Lower lobe of right lung (tissue), 2 donors: ENCODE results near the gene ATL2. TPM values are rescaled to one million over a fixed set of nuclear protein-coding genes. Genes with fewer than 3 reads are reported as not detected.

Experiments
- ATAC-seq, 2 donors: fragments of 200-7000 bp; cut with Tn5 transposase; one replicate each; pipeline ENCODE4 v1.9.1; 2020 to 2022; ENCODE audit warnings: mild to moderate bottlenecking in 2 of 2, moderate library complexity in 2 of 2
- DNase-seq: peaks from one replicate; pipeline ENCODE4 v3.0.0-alpha.2; 2020
- H3K27ac ChIP-seq: fragments of 200-600 bp; one replicate; pipeline ENCODE4 v1.8.0; 2022
- H3K27me3 ChIP-seq: fragments of 200-600 bp; one replicate; pipeline ENCODE4 v1.8.0; 2022; ENCODE audit warnings: low read depth
- H3K36me3 ChIP-seq: fragments of 200-600 bp; one replicate; pipeline ENCODE4 v1.8.0; 2022; ENCODE audit warnings: mild to moderate bottlenecking
- H3K4me1 ChIP-seq: fragments of 200-600 bp; one replicate; pipeline ENCODE4 v1.8.0; 2022
- H3K4me3 ChIP-seq: fragments of 200-600 bp; one replicate; pipeline ENCODE4 v1.8.0; 2022; ENCODE audit warnings: mild to moderate bottlenecking
- H3K9me3 ChIP-seq: fragments of 200-600 bp; one replicate; pipeline ENCODE4 v1.8.0; 2022
- intact Hi-C: fragments of 100-400 bp; cut with DNase I; formaldehyde crosslinking; loops from one replicate; pipeline ENCODE4 v1.11.0; 2022
- total RNA-seq: library from RNA; stranded (reverse); fragmentation: NEBNext Ultra II Directional; extraction: Animal tissue kit (Norgen Biotek cat#: 25700); gene quantifications from one replicate; pipeline ENCODE4 v1.2.1, GENCODE V29; 2021
- TF ChIP-seq, protein P1 (sequence below): fragments of 200-600 bp; IDR thresholded peaks from one replicate; pipeline ENCODE4 v1.8.0; 2022; ENCODE audit warnings: antibody characterized with exemption, mild to moderate bottlenecking
- donor health status: DM: no; HTN: yes; CAD: no; lungs with severe emphysema.

ATL2 gene
- total RNA-seq, 1 donor from 2014 or later: 62.6 TPM

DNA sequence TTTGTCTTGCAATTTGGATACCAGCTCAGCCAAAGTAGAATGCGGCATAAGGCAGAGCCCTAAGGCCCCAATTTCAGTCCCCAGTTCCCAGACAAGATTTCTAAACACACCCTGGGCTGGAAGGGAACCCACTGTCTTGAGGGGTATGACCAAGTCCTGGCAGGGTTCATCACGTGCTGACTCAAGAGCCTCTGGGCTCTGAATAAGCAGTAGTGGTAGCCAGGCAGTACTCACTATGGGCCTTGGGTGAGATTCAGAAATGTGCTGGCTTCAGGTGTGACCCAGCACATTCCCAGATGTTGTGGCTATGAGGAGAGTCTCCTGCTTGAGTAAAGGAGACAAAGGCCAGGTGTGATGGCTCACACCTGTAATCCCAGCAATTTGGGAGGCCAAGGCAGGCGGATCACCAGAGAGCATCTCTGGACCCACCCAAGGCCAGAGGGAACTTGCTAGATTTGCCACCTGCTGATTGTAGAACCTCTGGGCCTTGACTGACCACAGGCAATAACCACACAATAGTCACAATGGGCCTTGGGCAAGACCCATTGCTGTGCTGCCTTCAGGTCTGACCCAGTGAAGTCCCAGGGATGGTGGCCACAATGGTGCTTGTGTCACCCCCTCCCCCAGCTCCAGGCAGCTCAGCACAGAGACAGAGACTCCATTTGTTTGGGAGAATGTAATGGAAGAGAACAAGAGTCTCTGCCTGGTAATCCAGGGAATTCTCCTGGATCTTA lies 74.9 kb downstream of the ATL2 start:
- no peak overlapping the region for H3K27ac ChIP-seq
- no peaks in the 10 kb centered on the region for H3K9me3 ChIP-seq
- ATAC-seq (peak; percentile 16 to 21), DNase-seq (no peak)
- H3K36me3 ChIP-seq: peaks cover 75% of the 10 kb centered on the region
- intact Hi-C loops: no loop called here
- H3K4me3 ChIP-seq: no peak overlapping the region
- H3K4me1 ChIP-seq: no peaks in the 10 kb centered on the region
- TF ChIP-seq, protein P1, sequence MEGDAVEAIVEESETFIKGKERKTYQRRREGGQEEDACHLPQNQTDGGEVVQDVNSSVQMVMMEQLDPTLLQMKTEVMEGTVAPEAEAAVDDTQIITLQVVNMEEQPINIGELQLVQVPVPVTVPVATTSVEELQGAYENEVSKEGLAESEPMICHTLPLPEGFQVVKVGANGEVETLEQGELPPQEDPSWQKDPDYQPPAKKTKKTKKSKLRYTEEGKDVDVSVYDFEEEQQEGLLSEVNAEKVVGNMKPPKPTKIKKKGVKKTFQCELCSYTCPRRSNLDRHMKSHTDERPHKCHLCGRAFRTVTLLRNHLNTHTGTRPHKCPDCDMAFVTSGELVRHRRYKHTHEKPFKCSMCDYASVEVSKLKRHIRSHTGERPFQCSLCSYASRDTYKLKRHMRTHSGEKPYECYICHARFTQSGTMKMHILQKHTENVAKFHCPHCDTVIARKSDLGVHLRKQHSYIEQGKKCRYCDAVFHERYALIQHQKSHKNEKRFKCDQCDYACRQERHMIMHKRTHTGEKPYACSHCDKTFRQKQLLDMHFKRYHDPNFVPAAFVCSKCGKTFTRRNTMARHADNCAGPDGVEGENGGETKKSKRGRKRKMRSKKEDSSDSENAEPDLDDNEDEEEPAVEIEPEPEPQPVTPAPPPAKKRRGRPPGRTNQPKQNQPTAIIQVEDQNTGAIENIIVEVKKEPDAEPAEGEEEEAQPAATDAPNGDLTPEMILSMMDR: no peak
- H3K27me3 ChIP-seq: no peaks in the 10 kb centered on the region

DNA sequence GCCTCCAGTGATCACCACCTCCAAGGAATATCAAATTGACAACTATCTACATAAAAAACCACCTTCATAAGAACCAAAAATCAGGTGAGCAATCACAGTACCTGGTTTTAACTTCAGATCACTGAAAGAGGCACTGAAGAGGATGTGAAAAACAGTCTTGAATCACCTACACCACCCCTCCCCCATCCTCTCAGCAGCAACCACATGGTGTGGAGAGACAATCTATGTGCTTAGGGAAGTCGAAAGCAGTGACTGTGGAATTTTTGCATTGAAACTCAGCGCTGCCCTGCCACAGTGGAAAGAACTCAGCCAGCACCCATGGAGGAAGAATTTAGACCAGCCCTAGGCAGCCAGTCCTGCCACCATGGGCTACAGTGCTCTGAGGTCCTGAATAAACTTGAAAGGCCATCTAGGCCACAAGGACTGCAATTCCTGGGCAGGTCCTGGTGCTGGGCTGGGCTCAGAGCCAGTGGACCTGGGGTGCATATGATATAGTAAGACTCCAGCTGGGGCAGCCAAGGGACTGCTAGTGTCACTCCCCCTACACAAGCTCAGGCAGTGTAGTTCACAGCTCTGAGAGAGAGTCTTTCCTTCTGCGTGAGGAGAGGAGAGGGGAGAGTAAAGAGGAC lies 75.6 kb downstream of the ATL2 start:
- Histone ChIP-seq H3K27ac (no peak overlapping the region), H3K4me1 (no peaks in the 10 kb centered on the region), H3K36me3 (peaks cover 75% of the 10 kb centered on the region), H3K27me3 (no peaks in the 10 kb centered on the region), H3K4me3 (no peak overlapping the region), H3K9me3 (no peaks in the 10 kb centered on the region)
- peak; percentile 37 to 39 for ATAC-seq
- TF ChIP-seq, protein P1: no peak
- intact Hi-C loops: no loop called here
- DNase-seq: no peak

DNA sequence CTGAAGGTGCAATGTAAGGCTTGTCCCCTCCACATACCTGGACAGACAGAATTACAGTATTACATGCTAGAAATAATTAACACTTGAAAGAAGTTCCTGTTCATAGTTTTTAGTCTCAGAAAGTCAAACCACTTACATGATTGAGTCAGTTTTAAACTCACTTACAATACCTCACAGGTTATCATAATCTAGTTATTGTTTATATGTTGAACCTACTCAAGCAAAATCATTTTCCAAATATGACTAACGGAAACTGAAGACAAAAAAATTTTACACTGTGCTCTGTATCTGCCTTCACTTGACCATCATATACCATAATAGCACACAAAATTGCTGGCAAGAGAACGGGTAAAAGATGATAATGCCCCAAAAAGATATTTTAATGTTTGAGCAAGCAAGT lies 78.5 kb downstream of the ATL2 start:
- intact Hi-C loops: no loop called here

DNA sequence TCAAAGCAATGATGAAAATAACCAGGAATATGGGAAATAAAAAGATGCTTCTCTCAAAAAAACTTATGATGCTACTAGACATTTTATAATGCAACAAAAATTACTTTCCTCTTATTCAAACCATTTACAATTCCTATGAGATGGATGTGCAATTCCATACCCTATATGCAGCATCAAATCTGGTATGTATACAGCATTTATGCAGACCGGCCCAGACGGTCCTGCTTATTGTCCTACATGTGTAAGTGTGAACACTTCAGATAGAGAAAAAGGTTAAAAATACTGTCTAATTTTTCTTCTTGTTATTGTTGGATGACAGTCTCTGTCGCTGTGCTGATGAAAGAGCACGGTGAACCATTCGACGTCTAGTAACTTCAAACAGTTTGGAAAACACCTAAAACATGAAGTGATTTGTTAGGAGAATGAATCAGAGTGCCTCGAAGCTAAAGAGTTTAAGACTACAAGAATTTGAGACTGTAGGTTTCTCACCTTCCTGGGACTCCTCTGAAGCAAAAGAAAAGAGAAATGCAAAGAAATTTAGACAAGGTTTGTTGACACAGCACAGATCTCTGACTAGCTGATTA lies 80.8 kb downstream of the ATL2 start:
- no peak for ATAC-seq
- no peak for DNase-seq
- intact Hi-C loops: no loop called here
- H3K4me3 ChIP-seq: no peak overlapping the region
- no peaks in the 10 kb centered on the region for H3K4me1 ChIP-seq
- no peaks in the 10 kb centered on the region for H3K9me3 ChIP-seq
- TF ChIP-seq, protein P1: no peak
- H3K27me3 ChIP-seq: no peaks in the 10 kb centered on the region
- no peak overlapping the region for H3K27ac ChIP-seq
- peaks cover 58% of the 10 kb centered on the region for H3K36me3 ChIP-seq

More for the DNA sequence above, 78.5 kb downstream of the ATL2 start:
- no peaks in the 10 kb centered on the region for H3K4me1 ChIP-seq
- no peaks in the 10 kb centered on the region for H3K27me3 ChIP-seq
- no peaks in the 10 kb centered on the region for H3K9me3 ChIP-seq
- DNase-seq: no peak
- no peak overlapping the region for H3K4me3 ChIP-seq
- TF ChIP-seq, protein P1: no peak
- H3K27ac ChIP-seq: no peak overlapping the region
- H3K36me3 ChIP-seq: peaks cover 69% of the 10 kb centered on the region
- ATAC-seq: no peak

DNA sequence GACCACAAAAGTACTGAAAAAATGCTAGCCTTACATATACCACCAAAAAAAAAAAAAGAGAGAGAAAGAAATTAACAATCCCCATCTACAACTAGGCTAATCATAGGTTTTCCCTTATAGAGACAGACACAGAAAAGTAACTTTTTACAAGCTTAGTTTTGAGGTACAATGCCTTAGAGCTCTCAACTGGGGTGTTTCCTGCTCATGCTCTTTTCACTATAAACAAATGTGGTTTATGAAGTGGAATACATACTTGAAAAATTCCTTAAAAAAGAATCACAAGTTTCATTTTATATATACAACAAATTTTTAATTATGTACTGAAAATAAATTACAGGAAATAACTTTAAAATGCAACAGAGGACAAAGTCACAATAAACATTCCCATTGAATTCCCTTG lies 82.5 kb downstream of the ATL2 start:
- H3K4me3 ChIP-seq: no peak overlapping the region
- ATAC-seq (no peak), DNase-seq (no peak)
- peaks cover 47% of the 10 kb centered on the region for H3K36me3 ChIP-seq
- H3K9me3 ChIP-seq: no peaks in the 10 kb centered on the region
- no peaks in the 10 kb centered on the region for H3K4me1 ChIP-seq
- no peaks in the 10 kb centered on the region for H3K27me3 ChIP-seq
- TF ChIP-seq, protein P1: no peak
- H3K27ac ChIP-seq: no peak overlapping the region
- intact Hi-C loops: no loop called here
